K562 treated with DMSO at 1 percent for 4 hours (cell line): ENCODE results near the gene ATAD3C. TPM values are rescaled to one million over a fixed set of nuclear protein-coding genes. Genes with fewer than 3 reads are reported as not detected.

Source experiments
- total RNA-seq: library from RNA; unstranded; fragments of 300-600 nt; gene quantifications from 2 replicates; pipeline ENCODE4 v1.2.3, GENCODE V29; 2022; ENCODE audit not compliant: insufficient read depth

Gene ATAD3C
- total RNA-seq, result 0.15 TPM in 1 of 2 replicates, not detected in the other

DNA sequence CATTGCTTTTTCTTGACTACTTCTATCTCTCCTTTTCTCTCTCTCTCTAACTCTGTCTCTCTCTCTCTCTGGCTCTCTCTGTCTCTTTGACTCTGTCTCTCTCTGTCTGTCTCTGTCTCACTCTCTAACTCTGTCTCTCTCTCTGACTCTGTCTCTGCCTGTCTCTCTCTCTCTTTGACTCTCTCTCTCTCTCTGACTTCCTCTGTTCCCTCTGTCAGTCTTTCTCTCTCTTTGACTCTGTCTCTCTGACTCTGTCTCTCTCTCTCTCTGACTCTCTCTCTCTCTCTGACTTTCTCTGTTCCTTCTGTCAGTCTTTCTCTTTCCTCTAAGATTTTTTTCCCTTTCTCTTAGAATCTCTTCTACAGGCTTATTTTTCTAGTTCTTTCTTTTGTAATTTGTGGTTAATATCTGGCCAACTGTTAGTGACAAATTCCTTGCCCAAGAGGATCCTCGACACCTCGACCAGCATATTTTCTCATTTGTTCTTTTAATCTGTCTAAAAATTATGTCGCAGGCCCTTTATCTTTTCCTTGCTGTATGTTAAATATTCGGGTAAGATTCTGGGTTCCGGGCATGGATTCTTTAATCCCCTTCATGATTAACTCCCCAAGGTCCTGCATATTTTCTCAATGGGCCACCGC is at the start of gene ATAD3C:
Gene ATAD3C (plus strand): TSS at position 591 of the 641 bp plus-strand sequence. CDS start 995 bp downstream, outside the sequence.

DNA sequence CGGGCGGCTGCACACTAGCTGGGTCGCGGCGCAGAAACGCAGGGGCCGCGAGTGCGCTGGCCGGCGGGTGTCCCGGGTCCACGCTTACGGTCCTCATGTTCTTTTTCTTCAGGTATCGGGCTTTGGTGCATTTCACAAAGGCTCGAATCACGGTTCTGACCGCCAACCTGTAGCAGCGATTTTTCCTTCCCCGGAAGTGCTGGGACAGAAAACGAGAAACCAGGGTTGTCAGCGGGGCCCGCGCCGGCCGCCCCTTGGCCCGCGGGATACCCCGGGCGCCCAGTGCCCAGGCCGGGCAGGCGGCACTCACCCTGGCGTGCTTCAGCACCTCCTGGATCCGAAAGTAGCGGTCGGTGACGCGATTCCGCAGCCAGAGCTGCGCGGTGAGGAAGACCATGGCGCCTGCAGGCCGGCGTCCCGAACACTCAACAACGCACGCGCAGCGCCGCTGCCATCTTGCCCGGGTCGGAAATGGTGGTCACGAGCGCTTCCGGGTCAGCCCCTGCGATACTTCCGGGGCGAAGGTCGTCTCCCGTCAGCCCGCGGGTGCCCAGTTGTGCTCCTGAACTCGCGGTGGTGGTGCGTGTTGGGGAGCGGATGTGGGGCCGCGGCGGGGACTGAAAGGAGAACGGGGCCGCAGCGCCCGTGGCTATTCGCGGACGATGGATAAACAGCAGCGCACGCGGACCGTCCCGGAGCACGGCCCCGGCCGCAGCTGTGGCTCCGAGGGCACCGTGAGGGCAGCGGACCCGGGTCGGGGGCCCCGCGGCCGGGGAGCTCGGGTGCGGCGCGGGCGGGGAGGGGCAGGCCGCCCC is 42.5 kb upstream of the ATAD3C start, which contains the start of gene MRPL20:
Gene MRPL20 (minus strand): TSS at position 473 of the 815 bp plus-strand sequence. CDS start 76 bp downstream, at position 397.

DNA sequence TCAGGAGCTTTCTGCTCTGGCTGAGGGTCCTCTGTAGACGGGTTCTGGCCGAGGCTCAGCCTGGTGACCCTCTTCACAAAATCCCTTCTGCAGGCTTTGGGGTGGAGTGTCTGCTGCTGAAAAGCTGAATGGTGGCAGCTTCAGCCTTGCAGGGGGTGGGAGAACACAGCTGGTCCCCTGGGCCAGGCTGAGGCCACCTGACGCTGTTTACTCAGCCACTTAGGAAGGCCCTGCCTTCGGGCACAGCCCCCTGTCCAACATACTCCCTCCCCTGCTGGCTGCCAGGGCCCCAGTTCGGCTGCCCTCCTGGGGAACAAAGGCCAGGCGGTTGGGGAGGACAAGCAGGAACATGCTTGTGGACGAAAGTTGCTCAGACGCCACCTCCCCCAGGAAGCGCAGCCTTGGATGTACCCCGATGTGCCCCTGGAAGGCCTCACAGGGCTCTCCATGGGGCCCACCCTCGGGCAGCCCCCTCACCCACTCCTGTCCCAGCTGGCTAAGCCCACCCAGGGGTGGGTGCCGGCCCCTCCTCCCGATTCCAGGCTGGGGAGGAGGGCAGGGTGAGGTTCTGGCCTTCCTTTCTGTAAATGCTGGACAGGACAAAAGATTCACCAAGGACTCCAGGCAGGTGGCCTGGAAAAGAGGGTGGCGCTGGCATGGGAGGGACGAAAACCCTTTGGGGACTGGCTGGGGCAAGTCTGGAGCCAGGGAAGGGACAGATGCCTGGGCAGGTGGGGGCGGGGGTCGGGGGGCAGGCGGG is 28.2 kb upstream of the ATAD3C start, which contains the start of gene ANKRD65:
Gene ANKRD65 (minus strand): TSS at position 130 of the 760 bp plus-strand sequence. CDS start 271 bp downstream, outside the sequence.

DNA sequence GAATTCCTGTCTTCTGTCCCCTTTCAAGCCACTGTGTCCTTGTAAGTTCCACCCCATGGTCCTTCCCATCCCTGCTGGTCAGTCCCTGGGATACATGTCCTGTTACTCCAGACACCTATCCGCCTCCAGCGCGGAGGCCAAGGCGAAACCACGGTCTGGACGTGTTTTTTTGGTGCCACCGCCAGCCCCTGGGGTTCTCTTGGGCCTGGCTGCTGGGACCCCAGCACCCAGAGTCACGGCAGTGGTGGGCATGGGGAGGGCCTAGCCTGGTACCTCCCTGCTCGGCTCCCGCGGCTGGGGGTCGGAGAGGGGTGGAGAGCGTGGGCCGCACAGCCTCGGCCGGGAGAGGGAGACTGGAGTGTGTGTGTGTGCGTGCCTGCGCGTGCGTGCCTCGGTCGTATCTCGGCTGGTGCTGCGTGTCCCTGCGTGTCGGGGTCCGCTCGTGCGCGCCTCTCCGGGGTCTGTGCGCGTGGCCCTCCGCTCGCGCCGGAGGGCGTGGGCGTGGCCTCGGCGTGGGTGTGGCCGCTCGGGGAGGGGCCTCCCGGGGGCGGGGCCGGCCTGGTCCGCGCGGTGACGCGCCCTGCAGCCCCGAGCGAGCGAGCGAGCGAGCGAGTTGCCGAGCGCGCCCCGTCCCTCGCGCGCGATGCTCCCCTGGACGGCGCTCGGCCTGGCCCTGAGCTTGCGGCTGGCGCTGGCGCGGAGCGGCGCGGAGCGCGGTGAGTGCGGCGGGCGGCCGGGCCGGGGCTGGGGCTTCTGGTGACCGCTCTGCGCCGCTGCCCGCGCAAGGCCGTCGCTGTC is 14.2 kb upstream of the ATAD3C start, which contains the start of gene VWA1:
Gene VWA1 (plus strand): TSS at position 585 of the 798 bp plus-strand sequence. CDS start 59 bp downstream, at position 644.

DNA sequence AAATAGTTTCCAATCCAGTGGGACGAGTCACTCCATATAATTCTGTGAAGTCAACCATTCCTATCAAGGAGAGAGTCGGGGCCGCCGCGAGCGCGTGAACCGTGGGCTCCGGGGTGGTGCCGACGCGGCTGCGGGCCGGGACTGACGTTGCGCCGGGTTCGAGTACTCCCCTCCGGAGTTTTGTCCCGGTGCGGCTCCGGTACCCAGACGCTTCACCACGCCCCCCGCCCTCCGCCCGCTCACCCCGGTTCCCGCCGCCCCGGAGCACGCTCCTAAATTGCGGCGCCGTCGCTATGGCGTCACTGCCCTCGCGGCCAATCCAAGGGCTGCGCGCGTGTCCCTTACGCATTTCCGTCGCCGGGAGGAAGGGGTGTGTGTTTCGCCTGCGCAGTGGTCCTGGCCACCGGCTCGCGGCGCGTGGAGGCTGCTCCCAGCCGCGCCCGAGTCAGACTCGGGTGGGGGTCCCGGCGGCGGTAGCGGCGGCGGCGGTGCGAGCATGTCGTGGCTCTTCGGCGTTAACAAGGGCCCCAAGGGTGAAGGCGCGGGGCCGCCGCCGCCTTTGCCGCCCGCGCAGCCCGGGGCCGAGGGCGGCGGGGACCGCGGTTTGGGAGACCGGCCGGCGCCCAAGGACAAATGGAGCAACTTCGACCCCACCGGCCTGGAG is 22.0 kb downstream of the ATAD3C start, which contains the start of gene ATAD3B:
Gene ATAD3B (plus strand): TSS at position 377 of the 664 bp plus-strand sequence. CDS start 120 bp downstream, at position 497.

GRCh38 chr1:1511533-1512285 is 62.2 kb downstream of the ATAD3C start, which contains the start of gene ATAD3A:
Gene ATAD3A (plus strand): TSS chr1:1512162. CDS start chr1:1512269, 107 bp downstream.

Other genes with a start within 250 kb of the ATAD3C start
- gene TNFRSF18, start 243.1 kb upstream of the ATAD3C start, total RNA-seq, result not detected in 2 replicates
- gene TNFRSF4, start 235.5 kb upstream of the ATAD3C start, total RNA-seq, result 1.0 TPM in 1 of 2 replicates, not detected in the other
- 270 TPM in 2 replicates for gene SDF4, start 217.7 kb upstream of the ATAD3C start, total RNA-seq
- 6.8 and 11.5 TPM in 2 replicates for gene B3GALT6, start 217.5 kb upstream of the ATAD3C start, total RNA-seq
- gene C1QTNF12, start 203.0 kb upstream of the ATAD3C start, total RNA-seq, result 1.9 TPM in 1 of 2 replicates, not detected in the other
- gene UBE2J2, start 175.8 kb upstream of the ATAD3C start, total RNA-seq, result 94.8 and 107 TPM in 2 replicates
- gene SCNN1D, start 169.3 kb upstream of the ATAD3C start, total RNA-seq, result 0.46 and 1.7 TPM in 2 replicates
- gene ACAP3, start 141.8 kb upstream of the ATAD3C start, total RNA-seq, result 30.5 and 48.6 TPM in 2 replicates
- 57.5 and 60.7 TPM in 2 replicates for gene PUSL1, start 141.1 kb upstream of the ATAD3C start, total RNA-seq
- gene INTS11, start 125.0 kb upstream of the ATAD3C start, total RNA-seq, result 160 and 197 TPM in 2 replicates
- gene CPTP, start 124.9 kb upstream of the ATAD3C start, total RNA-seq, result 23.1 and 23.7 TPM in 2 replicates
- 0.54 and 1.3 TPM in 2 replicates for gene TAS1R3, start 118.4 kb upstream of the ATAD3C start, total RNA-seq
- gene DVL1, start 100.3 kb upstream of the ATAD3C start, total RNA-seq, result 81.9 and 96.3 TPM in 2 replicates
- 14.5 and 15.6 TPM in 2 replicates for gene MXRA8, start 91.1 kb upstream of the ATAD3C start, total RNA-seq
- 225 and 272 TPM in 2 replicates for gene AURKAIP1, start 74.5 kb upstream of the ATAD3C start, total RNA-seq
- 96.0 and 157 TPM in 2 replicates for gene CCNL2, start 50.4 kb upstream of the ATAD3C start, total RNA-seq
- 93.3 and 127 TPM in 2 replicates for gene MRPL20, start 42.4 kb upstream of the ATAD3C start, total RNA-seq
- not detected in 2 replicates for gene ANKRD65, start 28.4 kb upstream of the ATAD3C start, total RNA-seq
- 7.9 and 9.2 TPM in 2 replicates for gene VWA1, start 14.0 kb upstream of the ATAD3C start, total RNA-seq
- gene ATAD3B, start 22.1 kb downstream of the ATAD3C start, total RNA-seq, result 16.8 and 24.2 TPM in 2 replicates
- gene ATAD3A, start 62.5 kb downstream of the ATAD3C start, total RNA-seq, result 81.9 and 86.9 TPM in 2 replicates
- not detected in 2 replicates for gene TMEM240, start 90.9 kb downstream of the ATAD3C start, total RNA-seq
- 200 and 228 TPM in 2 replicates for gene SSU72, start 125.2 kb downstream of the ATAD3C start, total RNA-seq
- gene FNDC10, start 150.4 kb downstream of the ATAD3C start, total RNA-seq, result 3.3 and 4.2 TPM in 2 replicates
- gene MIB2, start 165.8 kb downstream of the ATAD3C start, total RNA-seq, result 51.8 and 53.0 TPM in 2 replicates
- 0.73 TPM in 1 of 2 replicates, not detected in the other for gene MMP23B, start 182.5 kb downstream of the ATAD3C start, total RNA-seq
- gene CDK11B, start 209.3 kb downstream of the ATAD3C start, total RNA-seq, result 38.4 and 40.7 TPM in 2 replicates
- gene SLC35E2B, start 243.1 kb downstream of the ATAD3C start, total RNA-seq, result 49.7 and 62.8 TPM in 2 replicates